ENCODE measurements around the gene CYP2W1.
A peak's percentile ranks its signal among the peaks of the same experiment; 100 is the strongest.

Gene CYP2W1

DNA sequence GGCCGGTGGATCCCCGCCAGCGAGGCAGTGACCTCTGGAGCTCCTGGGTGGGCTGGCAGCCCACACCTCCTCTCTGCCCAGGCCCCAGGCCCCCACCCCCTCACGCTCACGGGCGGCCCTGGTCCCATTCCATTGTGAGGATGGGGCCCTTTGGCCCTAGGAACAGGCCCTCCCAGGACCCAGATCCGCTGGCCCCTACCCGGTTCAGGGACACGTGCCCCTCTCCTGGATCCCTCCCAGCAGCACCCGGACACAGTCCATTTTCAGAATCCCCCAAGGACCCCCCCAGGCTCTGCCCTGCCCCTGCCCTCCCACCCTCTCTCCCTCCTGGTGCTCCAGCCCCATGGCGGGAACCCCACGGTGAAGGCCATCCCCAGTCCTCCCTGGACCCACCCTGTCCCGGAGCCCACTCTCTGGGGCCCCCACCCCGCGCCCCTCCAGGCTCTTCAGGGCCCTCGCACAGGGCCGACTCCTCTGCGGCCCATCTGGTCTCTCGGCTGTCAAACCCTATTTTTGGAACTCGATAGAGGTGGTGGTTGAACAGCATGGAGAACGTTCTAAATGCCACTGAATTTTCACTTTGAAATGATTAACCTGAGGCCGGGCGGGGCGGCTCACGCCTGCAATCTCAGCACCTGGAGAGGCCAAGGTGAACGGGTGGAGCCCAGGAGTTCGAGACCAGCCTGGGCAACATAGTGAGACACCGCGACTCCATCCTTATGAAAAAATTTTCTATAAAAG is 36.6 kb upstream of the CYP2W1 start:
- H3K27ac Mint-ChIP-seq: no peak overlapping the region
- no peaks in the 10 kb centered on the region for H3K27me3 Mint-ChIP-seq
- H3K36me3 Mint-ChIP-seq: no peaks in the 10 kb centered on the region
- H3K4me3 Mint-ChIP-seq: no peak overlapping the region
- peaks cover 5% of the 10 kb centered on the region for H3K9me3 Mint-ChIP-seq (ENCODE audit: low read depth)
- H3K4me1 Mint-ChIP-seq (ENCODE audit: low read depth): peaks cover 12% of the 10 kb centered on the region

DNA sequence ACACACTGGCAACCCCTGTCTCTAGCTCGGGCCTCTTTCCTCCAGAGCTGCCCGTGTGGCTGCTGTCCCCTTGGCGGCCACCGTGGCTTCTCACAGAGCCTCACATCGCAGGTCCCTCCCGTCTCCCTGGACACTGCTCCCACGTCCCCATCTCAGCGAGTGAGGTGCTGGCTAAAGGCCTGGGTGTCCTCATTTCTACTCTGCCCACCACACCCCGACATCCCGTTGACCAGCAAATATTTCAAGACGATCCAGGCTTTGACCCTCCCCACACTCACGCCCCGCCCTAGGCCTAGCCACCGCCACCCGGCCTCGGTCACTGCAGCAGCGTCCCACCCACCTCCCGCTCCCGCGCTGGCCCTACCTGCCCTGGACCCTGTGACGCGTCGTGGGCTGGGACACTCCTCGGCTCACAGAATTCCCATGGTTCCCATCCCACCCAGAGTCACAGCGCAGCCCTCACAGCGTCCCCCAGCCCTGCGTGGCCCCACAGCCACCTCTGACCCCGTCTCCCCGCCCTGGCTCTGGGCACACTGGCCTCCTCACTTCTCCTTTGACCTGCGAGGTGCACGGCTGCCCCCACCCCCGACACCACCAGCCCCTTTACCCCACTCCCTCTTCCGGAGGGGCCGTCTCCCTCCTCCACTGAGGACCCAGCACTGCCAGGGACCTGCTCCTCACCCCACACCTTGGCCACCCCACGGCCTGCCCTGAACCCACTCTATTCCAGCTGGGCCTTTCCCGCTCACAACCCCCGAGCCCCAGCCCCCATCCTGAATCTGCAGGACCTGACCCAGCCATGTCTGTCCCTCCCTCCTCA is 35.4 kb upstream of the CYP2W1 start:
- H3K4me1 Mint-ChIP-seq (ENCODE audit: low read depth): peaks cover 5% of the 10 kb centered on the region
- no peaks in the 10 kb centered on the region for H3K27me3 Mint-ChIP-seq
- H3K27ac Mint-ChIP-seq: peak overlapping the region; percentile 23
- no peaks in the 10 kb centered on the region for H3K36me3 Mint-ChIP-seq
- H3K9me3 Mint-ChIP-seq (ENCODE audit: low read depth): no peaks in the 10 kb centered on the region
- H3K4me3 Mint-ChIP-seq: no peak overlapping the region

DNA sequence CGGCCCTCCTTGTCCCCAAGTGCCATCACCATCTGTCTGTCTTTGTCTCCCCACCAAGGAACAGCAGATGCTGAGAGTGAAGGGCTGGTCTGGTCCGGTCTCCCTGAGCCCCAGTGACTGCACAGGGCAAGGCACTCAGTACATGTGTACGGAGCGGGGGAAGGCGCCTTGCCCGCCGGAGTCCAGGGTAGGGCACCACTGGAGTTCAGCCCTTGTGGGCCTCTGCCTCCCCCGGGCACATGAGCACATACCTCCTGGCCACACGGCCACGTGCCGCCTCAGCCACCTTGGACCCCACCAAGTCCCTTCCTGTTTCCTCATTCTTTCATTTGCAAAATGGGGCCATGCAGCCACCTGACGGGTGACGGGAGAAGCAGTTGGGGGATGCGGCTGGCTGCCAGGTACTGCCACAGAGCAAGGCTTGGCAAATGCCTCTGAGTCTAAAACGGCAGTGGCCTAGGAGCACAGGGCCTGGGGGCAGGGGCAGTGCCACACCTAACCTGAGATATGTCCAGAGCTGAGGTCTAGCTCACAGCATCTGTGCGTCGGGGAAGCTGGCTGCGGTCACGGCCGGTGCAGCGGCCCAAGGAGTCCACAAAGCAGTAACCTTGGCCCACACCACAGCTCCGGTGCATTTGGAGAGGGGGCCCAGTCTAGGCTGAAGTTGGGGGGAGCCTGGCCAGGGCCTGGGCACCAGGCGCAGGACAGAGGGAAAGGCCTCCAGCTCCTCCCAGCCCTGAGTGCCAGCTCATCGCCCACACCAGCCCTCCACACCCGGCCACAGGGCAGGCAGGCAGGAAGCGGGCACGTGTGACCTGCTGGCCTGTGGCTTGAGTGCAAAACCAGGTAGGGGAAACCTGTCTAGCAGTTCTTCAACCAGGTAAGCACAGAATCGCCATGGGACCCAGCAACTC is 33.7 kb upstream of the CYP2W1 start:
- Mint-ChIP-seq H3K9me3 (ENCODE audit: low read depth) (no peaks in the 10 kb centered on the region), H3K4me3 (no peak overlapping the region), H3K4me1 (ENCODE audit: low read depth) (peaks cover 5% of the 10 kb centered on the region), H3K27me3 (no peaks in the 10 kb centered on the region), H3K36me3 (no peaks in the 10 kb centered on the region), H3K27ac (no peak overlapping the region)

DNA sequence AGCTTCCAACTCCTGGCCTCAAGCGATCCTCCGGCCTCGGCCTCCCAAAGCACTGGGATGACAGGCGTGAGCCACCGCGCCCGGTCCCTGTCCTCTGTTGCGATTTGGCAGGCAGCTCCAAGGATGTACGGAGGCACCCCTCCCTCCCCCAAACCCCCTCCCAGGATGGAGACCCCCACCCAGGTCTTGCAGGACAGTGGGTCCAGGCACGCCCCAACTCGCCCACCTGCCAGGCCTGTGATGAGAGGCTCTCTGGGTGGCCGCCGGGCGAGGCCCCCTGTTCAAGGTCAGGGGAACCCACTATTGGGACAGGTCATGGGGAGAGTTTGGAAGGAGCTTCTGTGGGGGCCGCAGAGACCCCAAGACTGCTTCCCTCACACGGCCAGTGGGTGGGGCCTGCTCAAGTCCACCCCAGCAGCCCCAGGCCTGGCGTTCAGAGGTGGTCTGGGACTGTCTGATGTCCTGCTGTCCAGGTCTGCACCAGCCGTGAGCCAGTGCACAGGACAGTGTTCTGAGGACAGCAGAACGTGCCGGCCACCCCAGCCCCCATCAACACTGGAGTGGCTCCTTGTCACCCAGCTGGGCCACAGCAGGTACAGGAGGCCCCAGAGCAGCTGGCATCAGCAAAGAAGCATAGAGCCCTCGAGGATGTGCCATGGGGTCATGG is 31.0 kb upstream of the CYP2W1 start:
- peaks cover 8% of the 10 kb centered on the region for H3K4me1 Mint-ChIP-seq (ENCODE audit: low read depth)
- H3K9me3 Mint-ChIP-seq (ENCODE audit: low read depth): no peaks in the 10 kb centered on the region
- H3K4me3 Mint-ChIP-seq: peak overlapping the region; percentile 52
- H3K27ac Mint-ChIP-seq: no peak overlapping the region
- no peaks in the 10 kb centered on the region for H3K36me3 Mint-ChIP-seq
- H3K27me3 Mint-ChIP-seq: no peaks in the 10 kb centered on the region

DNA sequence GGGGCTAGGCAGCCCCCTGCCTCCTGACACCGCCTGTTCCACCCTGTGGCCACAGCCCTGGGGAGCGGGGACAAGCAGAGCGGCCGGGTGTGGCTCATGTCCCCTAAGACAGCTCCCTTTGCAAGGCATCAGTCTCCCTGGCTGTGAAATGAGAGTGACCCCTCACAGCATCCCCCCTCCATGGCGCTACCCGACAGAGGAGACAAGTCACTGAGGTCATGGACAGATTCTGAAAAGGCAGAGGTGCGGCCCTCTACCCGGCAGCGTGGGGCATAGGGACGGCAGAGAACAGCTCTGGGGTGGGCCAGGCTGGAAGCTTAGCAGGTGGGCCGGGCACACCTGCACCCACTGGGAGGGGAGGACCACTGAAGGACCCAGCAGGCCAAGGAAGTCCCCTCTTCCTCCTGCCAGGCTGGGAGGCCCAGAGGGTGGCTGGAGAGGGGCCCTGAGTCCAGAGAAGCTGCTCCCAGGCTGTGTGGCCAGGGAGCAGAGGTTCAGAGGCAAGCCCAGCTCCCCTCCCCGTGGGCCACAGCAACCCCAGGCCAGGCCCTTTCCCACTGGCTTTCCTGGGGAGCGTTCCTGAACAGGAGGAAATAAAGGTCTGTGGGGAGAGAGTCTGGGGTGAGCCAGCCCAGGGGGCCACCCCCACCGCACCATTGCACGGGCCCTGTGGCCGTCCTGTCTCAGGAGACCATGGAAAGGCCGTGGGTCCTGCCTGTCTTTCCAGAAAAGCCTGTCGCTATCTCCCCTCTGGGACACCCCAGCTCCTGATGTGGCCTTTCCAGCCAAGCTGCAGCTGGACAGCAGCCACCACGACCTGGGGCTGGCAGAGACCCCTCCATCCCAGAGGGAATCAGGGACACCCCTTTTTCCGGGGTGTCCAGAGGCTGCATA is 30.2 kb upstream of the CYP2W1 start:
- H3K4me3 Mint-ChIP-seq: peak overlapping the region; percentile 61
- H3K9me3 Mint-ChIP-seq (ENCODE audit: low read depth): no peaks in the 10 kb centered on the region
- H3K27ac Mint-ChIP-seq: no peak overlapping the region
- H3K4me1 Mint-ChIP-seq (ENCODE audit: low read depth): peaks cover 8% of the 10 kb centered on the region
- no peaks in the 10 kb centered on the region for H3K36me3 Mint-ChIP-seq
- H3K27me3 Mint-ChIP-seq: no peaks in the 10 kb centered on the region

DNA sequence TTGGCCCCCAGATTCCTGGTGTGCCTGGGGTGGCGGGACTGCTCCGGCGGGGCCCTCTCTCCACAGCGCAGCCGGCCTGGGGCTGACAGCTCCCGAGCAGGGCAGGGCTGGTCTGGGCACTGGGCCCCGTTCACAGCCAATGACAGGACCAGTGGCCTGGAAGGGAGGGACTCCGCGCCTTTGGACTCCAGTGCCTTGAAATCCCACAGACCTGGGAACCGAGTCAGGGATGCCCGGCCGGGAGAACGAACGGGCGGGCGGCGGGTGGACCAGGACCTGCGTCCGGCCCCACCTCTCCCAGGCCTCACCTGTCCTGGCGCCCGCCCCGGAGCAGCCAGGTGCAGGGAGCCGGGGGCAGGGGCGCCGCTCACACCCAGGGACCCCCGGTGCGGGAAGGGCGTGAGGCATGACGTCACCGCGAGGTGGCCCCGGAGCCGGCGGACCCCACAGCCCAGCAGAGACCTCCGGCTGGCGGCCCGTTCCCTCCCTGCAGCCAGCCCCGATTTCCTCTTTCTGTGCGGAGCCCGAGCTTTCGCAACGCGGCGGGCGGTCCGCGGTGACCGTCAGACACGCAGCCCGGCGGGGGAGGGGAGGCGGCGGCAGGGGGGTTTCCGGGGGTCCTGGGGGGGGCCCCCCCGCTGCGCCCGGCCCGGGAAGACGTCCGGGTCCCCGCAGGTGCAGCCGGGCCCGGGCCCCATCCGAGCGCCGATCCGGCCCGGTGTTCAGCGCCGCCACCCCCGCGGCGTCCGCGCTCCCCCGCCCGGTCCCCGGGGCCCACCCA is 29.2 kb upstream of the CYP2W1 start:
- H3K4me1 Mint-ChIP-seq (ENCODE audit: low read depth): peaks cover 8% of the 10 kb centered on the region
- H3K4me3 Mint-ChIP-seq: peak overlapping the region; percentile 61
- no peaks in the 10 kb centered on the region for H3K36me3 Mint-ChIP-seq
- H3K9me3 Mint-ChIP-seq (ENCODE audit: low read depth): no peaks in the 10 kb centered on the region
- no peak overlapping the region for H3K27ac Mint-ChIP-seq
- no peaks in the 10 kb centered on the region for H3K27me3 Mint-ChIP-seq

DNA sequence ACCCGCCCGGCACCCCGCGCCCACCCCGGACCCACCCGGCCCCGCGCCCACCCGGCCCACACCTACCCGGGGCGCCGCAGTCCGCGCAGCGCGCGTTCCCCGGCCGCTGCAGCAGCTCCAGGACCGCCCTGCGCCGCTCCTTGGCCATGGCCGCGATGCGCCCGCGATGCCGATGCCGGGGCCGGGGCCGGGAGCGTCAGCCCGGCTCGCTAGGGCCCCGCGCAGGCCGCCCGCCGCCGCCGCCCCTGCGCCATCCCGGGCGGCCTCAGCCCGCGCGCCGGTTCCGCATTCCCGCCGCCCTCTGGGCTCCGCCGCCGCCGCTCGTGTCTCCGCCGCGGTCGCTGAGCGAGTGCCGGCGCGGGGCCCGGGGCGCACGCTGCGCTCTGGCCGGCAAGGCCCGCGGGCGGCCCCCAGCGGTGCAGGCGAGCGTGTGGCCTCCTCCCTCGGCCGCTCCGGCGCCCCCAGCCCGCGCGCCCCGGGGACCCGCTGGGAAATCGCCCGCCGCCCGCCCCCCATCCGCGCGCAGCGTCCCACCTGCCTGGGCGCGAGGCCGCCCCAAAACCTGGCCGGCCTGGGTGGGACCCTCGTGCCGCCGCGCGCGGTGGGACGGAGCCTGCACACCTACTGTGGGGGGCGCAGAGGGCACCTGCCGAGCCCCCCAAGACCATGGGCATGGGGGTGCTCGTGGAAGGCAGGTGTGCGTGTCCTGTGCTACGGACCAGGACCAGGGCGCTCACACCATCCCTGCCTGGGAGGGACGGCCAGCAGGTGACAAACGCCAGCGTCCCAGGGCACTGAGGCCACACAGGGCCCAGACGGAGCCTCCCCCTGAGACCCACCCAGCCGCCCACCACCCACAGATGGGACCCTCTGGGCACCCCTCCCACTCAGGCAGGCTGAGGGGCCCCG is 28.4 kb upstream of the CYP2W1 start, which contains the start of gene ADAP1:
ADAP1 (minus strand) TSS at position 351 of the 909 bp plus-strand sequence; CDS start at position 148, 203 bp downstream.
- no peaks in the 10 kb centered on the region for H3K9me3 Mint-ChIP-seq (ENCODE audit: low read depth)
- peaks cover 8% of the 10 kb centered on the region for H3K4me1 Mint-ChIP-seq (ENCODE audit: low read depth)
- no peaks in the 10 kb centered on the region for H3K36me3 Mint-ChIP-seq
- H3K4me3 Mint-ChIP-seq: peak within 1 kb of the TSS; percentile 83
- peak within 1 kb of the TSS; percentile 75 for H3K27ac Mint-ChIP-seq
- H3K27me3 Mint-ChIP-seq: no peaks in the 10 kb centered on the region

DNA sequence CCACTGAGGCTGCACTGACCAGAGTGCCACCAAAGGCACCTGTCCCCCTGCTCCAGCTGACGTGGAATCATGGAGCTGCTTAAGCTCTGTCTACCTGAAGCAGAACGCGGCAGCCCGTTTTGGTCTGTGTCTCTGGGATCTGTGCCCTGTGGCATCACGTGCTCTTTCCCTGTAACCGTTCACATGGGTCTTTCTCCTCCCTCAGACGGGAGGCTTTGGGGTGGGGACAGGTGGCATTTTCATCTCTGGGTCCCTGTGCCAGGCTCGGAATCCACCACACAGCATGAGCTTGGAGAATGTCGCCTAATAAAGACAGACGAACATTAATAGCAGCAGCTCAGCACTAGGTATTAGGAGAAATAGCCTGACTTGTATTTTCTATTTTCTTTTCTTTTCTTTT is 26.9 kb upstream of the CYP2W1 start:
- Mint-ChIP-seq H3K4me3 (peak overlapping the region; percentile 60), H3K4me1 (ENCODE audit: low read depth) (peaks cover 4% of the 10 kb centered on the region), H3K36me3 (no peaks in the 10 kb centered on the region), H3K9me3 (ENCODE audit: low read depth) (no peaks in the 10 kb centered on the region), H3K27me3 (no peaks in the 10 kb centered on the region), H3K27ac (peak overlapping the region; percentile 66)

DNA sequence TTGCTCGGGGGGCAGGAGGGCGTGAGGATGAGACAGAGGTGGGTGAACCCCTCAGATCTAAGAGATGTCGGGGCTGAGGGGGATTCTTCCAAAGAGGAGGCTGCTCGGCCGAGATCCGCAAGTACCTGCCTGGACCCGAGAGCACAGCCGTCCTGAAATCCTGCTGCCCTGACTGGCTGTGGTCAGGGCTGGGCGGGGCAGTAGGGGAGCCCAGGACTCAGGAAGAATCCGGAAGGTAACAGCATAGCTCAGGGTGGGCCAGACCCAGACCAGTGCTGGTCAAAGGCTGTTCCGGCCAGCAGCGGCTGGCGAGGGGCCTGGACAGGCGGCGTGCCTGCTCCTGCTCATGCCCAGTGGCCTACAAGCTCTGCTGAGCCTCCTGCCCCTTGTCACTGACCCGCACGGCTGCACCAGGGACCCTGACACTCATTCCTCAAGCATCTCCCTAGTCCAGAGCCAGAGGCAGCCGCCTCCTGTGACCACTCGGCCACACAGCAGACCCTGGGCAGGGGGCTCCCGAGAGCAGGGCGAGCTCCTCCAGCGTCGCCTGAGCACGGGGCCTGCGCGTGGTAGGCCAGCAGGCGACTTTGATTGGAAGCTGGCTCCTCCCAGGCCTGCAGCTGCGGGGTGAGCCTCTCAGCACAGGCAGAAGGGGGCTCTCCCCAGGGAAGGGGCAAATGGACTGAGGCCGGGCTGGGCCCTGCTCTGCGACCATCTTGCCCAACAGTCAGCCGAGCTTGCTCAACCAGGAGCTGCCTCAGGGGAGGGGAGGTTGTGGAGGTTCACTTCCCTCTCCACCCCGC is 25.4 kb upstream of the CYP2W1 start:
- Mint-ChIP-seq H3K9me3 (ENCODE audit: low read depth) (no peaks in the 10 kb centered on the region), H3K4me1 (ENCODE audit: low read depth) (peaks cover 4% of the 10 kb centered on the region), H3K27ac (no peak overlapping the region), H3K36me3 (no peaks in the 10 kb centered on the region), H3K27me3 (no peaks in the 10 kb centered on the region), H3K4me3 (no peak overlapping the region)

DNA sequence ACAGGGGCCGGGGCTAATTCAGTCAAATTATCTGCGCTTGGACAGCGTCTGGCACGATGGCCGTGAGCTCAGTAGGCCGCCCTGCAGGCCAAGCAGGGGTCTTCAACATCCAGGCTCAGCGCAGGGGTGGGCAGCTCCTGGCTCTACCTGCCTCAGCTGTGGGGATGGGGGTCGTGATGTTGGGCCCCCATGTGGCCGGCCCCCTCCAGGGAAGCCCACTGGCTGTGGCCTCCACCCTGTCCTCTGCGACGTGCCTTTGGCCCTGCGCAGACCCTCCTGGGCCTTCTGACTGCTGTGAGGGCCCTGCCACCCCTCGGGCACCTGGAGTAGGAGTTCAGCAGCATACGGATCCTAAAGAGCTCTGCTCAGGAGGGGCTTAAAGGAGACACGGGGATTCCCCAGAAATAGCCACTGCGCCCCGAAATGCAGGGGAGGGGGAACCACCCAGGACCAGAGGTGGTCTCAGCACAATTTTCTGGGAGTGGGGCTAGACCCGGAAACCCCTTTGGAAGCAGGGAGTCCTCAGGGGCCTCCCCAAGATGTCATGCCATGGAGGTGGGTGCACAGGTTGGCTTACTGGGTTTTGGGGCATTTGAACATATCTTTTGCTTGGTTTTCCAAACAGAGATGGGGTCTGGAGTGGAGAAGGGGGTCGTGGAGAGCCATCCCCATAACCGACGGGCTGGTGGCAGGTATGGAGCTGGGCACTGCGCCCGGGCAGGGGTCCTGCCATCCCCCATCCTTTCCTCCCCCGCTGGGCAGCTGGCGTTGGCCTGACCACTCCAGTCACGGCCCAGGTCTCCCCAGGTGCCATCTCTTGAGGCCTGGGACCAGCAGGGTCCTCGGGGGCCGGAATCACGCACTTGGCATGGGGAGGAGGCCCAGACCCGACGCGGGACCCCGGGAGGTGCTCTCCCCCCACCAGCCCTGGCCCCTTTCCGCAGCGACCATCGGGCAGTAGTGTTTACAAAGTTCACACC is 24.5 kb upstream of the CYP2W1 start:
- Mint-ChIP-seq H3K27me3 (no peaks in the 10 kb centered on the region), H3K36me3 (no peaks in the 10 kb centered on the region), H3K9me3 (ENCODE audit: low read depth) (no peaks in the 10 kb centered on the region), H3K4me3 (no peak overlapping the region), H3K4me1 (ENCODE audit: low read depth) (peaks cover 6% of the 10 kb centered on the region), H3K27ac (no peak overlapping the region)

DNA sequence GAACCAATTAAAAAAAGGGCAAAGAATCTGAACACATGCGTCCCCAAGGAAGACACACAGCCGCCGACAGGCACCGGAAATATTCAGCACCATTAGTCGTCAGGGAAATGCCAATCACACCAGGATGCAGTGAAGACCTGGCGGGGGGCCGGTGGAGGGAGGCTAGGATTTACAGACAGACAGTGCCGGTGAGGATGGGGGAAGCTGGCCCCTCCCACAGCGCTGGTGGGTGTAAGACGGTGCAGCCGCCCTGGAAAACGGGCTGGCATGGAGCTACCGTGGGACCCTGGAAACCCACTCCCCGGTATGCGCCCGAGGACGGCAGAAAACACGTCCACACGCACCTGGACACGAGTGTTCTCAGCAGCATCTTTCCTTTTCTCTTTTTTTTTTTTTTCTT is 23.7 kb upstream of the CYP2W1 start:
- no peak overlapping the region for H3K27ac Mint-ChIP-seq
- H3K36me3 Mint-ChIP-seq: no peaks in the 10 kb centered on the region
- no peak overlapping the region for H3K4me3 Mint-ChIP-seq
- H3K4me1 Mint-ChIP-seq (ENCODE audit: low read depth): peaks cover 10% of the 10 kb centered on the region
- H3K9me3 Mint-ChIP-seq (ENCODE audit: low read depth): no peaks in the 10 kb centered on the region
- H3K27me3 Mint-ChIP-seq: no peaks in the 10 kb centered on the region

Measured in activated naive CD8-positive, alpha-beta T cell (primary cell).